Thyroid gland (tissue), 4 donors: Measurements from ENCODE around the gene SHISA9.

Experiments
- POLR2A ChIP-seq, 2 donors: fragments of 450-650 bp; IDR thresholded peaks; one replicate each; pipeline ENCODE4 v1.6.1; 2017; ENCODE audit warnings: antibody characterized with exemption in 2 of 2, mild to moderate bottlenecking in 2 of 2, moderate library complexity in 1 of 2
- TF ChIP-seq, protein P1 (sequence below), 6 experiments: fragments of 200-600 bp in 3 of 6; fragments of 450-650 bp in 3 of 6; sonication (generic) in 3 of 6; IDR thresholded peaks; one replicate each; pipeline ENCODE4 v1.5.1; 2016 to 2019; ENCODE audit warnings: antibody characterized with exemption in 6 of 6, mild to moderate bottlenecking in 2 of 6, inconsistent platforms in 1 of 6, moderate library complexity in 1 of 6

- TF ChIP-seq POLR2A (IDR thresholded peaks at IDR 0.05), result no peak
- TF ChIP-seq, protein P1, sequence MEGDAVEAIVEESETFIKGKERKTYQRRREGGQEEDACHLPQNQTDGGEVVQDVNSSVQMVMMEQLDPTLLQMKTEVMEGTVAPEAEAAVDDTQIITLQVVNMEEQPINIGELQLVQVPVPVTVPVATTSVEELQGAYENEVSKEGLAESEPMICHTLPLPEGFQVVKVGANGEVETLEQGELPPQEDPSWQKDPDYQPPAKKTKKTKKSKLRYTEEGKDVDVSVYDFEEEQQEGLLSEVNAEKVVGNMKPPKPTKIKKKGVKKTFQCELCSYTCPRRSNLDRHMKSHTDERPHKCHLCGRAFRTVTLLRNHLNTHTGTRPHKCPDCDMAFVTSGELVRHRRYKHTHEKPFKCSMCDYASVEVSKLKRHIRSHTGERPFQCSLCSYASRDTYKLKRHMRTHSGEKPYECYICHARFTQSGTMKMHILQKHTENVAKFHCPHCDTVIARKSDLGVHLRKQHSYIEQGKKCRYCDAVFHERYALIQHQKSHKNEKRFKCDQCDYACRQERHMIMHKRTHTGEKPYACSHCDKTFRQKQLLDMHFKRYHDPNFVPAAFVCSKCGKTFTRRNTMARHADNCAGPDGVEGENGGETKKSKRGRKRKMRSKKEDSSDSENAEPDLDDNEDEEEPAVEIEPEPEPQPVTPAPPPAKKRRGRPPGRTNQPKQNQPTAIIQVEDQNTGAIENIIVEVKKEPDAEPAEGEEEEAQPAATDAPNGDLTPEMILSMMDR (IDR thresholded peaks at IDR 0.05), result no peak
Observed at GRCh38 chr16:12917653-12918052, 16.3 kb downstream of the SHISA9 start.
